Activated T-cell treated with anti-CD3 and anti-CD28 coated beads, Interleukin-2, amount 50 U/mL, for 24 hours (primary cell): ENCODE data around the gene TLX1.

Experiments used
- DNase-seq: peaks from one replicate; pipeline ENCODE4 v3.0.0-alpha.2; 2020
- H3K27ac Mint-ChIP-seq: 2 replicates; pipeline ENCODE4 v1.8.0; 2020; ENCODE audit warnings: mild to moderate bottlenecking, mixed read lengths
- H3K27me3 Mint-ChIP-seq: 2 replicates; pipeline ENCODE4 v1.8.0; 2020; ENCODE audit warnings: mixed read lengths
- H3K36me3 Mint-ChIP-seq: 2 replicates; pipeline ENCODE4 v1.8.0; 2020; ENCODE audit warnings: low read depth, mixed read lengths
- H3K4me1 Mint-ChIP-seq: 2 replicates; pipeline ENCODE4 v1.8.0; 2020; ENCODE audit warnings: low read depth, mixed read lengths
- H3K4me3 Mint-ChIP-seq: 2 replicates; pipeline ENCODE4 v1.8.0; 2020; ENCODE audit warnings: mild to moderate bottlenecking, moderate library complexity, mixed read lengths
- H3K9me3 Mint-ChIP-seq: 2 replicates; pipeline ENCODE4 v1.8.0; 2020; ENCODE audit warnings: mixed read lengths

TLX1 gene

DNA sequence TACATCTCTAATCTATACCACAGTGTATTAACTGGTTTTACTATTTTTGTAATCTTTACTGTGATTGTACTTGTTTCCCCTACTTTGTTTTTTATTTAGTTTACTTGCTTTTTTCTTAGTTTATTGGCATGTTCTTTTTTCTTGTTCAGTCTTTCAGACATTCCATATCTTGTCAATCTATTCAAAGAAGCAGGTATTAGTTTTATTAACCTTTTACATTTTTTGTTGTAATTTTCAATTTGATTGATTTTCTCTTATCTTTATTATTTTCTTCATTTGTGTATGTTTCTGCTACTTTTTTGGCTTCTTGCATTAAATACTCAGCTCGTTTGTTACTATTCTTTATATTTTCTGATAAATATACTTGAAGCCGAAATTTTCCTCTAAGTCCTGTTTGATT lies 41.6 kb downstream of the TLX1 start:
- no peaks in the 10 kb centered on the region for H3K4me1 Mint-ChIP-seq

DNA sequence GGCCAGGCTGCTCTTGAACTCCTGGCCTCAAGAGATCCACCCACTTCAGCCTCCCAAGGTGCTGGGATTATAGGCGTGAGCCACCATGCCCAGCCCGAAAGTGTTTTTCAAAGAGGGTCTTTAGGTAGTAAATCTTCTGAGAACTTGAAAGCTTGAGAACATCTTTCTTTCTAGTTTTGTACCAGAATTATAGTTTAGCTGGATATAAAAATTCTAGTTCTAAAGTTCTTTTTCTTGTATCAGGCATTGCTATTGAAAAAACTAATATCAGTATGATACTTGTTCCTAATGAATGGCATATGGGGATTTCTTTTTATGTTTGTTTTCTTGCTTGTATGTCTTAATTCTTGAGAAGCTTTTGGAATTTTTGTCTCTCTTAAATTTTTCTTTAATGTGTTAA lies 43.2 kb downstream of the TLX1 start:
- Mint-ChIP-seq H3K9me3 (peaks cover 18% of the 10 kb centered on the region), H3K36me3 (no peaks in the 10 kb centered on the region), H3K27ac (no peak overlapping the region), H3K4me1 (no peaks in the 10 kb centered on the region), H3K27me3 (peaks cover 59% of the 10 kb centered on the region), H3K4me3 (no peak overlapping the region)
- no peak for DNase-seq

More for the DNA sequence above, 41.6 kb downstream of the TLX1 start:
- Mint-ChIP-seq H3K27ac (no peak overlapping the region), H3K9me3 (peaks cover 18% of the 10 kb centered on the region), H3K27me3 (peaks cover 58% of the 10 kb centered on the region), H3K4me3 (no peak overlapping the region), H3K36me3 (no peaks in the 10 kb centered on the region)
- DNase-seq: no peak

GRCh38 chr10:101176577-101176976 lies 45.5 kb downstream of the TLX1 start:
- Mint-ChIP-seq H3K4me1 (no peaks in the 10 kb centered on the region), H3K27me3 (peaks cover 64% of the 10 kb centered on the region), H3K9me3 (peaks cover 18% of the 10 kb centered on the region), H3K27ac (no peak overlapping the region), H3K36me3 (no peaks in the 10 kb centered on the region), H3K4me3 (no peak overlapping the region)
- DNase-seq: no peak

DNA sequence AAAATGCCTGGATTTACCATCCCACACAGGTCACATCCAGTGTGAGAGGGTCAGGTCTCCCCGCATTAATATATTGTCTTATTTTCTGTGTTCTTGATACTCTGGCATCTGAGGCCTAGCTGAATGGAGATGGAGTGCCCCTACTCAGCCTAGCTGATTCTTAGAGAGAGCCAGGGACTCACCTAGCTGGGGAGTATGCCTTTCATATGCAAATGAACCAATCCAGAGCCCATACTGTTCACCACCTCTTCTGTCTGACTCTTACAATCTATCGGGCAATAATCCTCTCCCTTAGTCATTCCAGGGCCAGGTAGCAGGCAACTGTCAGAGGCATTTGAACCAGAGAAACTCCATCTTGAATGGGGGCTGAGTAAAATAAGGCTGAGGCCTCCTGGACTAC lies 51.8 kb downstream of the TLX1 start:
- H3K9me3 Mint-ChIP-seq: no peaks in the 10 kb centered on the region
- no peak for DNase-seq
- H3K4me1 Mint-ChIP-seq: no peaks in the 10 kb centered on the region
- H3K36me3 Mint-ChIP-seq: no peaks in the 10 kb centered on the region
- no peak overlapping the region for H3K27ac Mint-ChIP-seq
- peaks cover 37% of the 10 kb centered on the region for H3K27me3 Mint-ChIP-seq
- no peak overlapping the region for H3K4me3 Mint-ChIP-seq

DNA sequence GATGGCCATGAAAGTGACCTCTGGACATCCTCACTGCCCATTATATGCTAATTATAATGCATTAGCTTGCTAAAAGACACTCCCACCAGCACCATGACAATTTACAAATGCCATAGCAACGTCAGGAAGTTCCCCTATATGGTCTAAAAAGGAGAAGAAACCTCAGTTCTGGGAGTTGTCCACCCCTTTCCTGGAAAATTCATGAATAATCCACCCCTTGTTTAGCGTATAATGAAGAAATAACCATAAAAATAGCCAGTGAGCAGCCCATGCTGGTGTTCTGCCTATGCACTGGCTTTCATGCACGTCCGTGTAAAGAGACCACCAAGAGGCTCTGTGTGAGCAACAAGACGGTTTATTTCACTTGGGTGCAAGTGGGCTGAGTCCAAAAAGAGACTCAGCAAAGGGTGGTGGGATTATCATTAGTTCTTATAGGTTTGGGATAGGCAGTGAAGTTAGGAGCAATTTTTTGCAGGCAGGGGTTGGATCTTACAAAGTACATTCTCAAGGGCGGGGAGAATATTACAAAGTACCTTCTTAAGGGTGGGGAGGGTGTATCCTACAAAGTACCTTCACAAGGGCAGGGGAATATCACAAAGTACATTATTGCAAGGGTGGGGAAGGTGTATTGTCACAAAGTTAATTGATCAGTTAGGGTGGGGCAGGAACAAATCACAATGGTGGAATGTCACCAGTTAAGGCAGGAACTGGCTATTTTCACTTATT lies 52.5 kb downstream of the TLX1 start:
- H3K36me3 Mint-ChIP-seq: no peaks in the 10 kb centered on the region
- no peaks in the 10 kb centered on the region for H3K9me3 Mint-ChIP-seq
- peaks cover 30% of the 10 kb centered on the region for H3K27me3 Mint-ChIP-seq
- H3K4me1 Mint-ChIP-seq: no peaks in the 10 kb centered on the region
- no peak overlapping the region for H3K4me3 Mint-ChIP-seq
- no peak for DNase-seq
- H3K27ac Mint-ChIP-seq: no peak overlapping the region
